NCI-H1694 (cell line): ENCODE measurements around the gene LECT2.

Experiments used
- DNase-seq: peaks from one replicate; lab custom pipeline; 2025; lab: John Stamatoyannopoulos, UW

The LECT2 gene

GRCh38 chr5:135937245-135937911 is 17.4 kb downstream of the LECT2 start:
- DNase-seq = no peak

- DNase-seq = no peak
Measured at GRCh38 chr5:135934939-135935338, 19.8 kb downstream of the LECT2 start.

GRCh38 chr5:135930949-135931295 is 23.9 kb downstream of the LECT2 start:
- no peak for DNase-seq

- DNase-seq = no peak
Measured at GRCh38 chr5:135930029-135930948, 24.5 kb downstream of the LECT2 start.

- DNase-seq = no peak
Measured at GRCh38 chr5:135921388-135921787, 33.4 kb downstream of the LECT2 start.

- DNase-seq = no peak
Measured at GRCh38 chr5:135920199-135920598, 34.6 kb downstream of the LECT2 start.

- DNase-seq = no peak
Measured at GRCh38 chr5:135916638-135917263, 38.0 kb downstream of the LECT2 start.

- no peak for DNase-seq
Measured at GRCh38 chr5:135915466-135916001, 39.2 kb downstream of the LECT2 start.

GRCh38 chr5:135913713-135914626 is 40.8 kb downstream of the LECT2 start:
- no peak for DNase-seq

GRCh38 chr5:135905144-135905543 is 49.6 kb downstream of the LECT2 start:
- no peak for DNase-seq

GRCh38 chr5:135901633-135902032 is 53.1 kb downstream of the LECT2 start:
- no peak for DNase-seq

GRCh38 chr5:135900276-135900675 is 54.5 kb downstream of the LECT2 start:
- DNase-seq = no peak

GRCh38 chr5:135898651-135899050 is 56.1 kb downstream of the LECT2 start:
- DNase-seq = no peak
